OCI-LY7 (cell line): ENCODE measurements around the gene ABCA4. TPM values are rescaled to one million over a fixed set of nuclear protein-coding genes. Genes with fewer than 3 reads are reported as not detected.

Experiments used
- BruUV-seq: library from RNA; stranded (reverse); fragments of 400-500 nt; replicated peaks from 2 replicates; lab custom pipeline; 2021; lab: Mats Ljungman, UMichigan
- CTCF ChIA-PET: fragments of 300-600 bp; sonication (Branson Sonifier 250); formaldehyde crosslinking; loops from one replicate; lab custom pipeline; 2022; ENCODE audit warnings: antibody characterized with exemption; ENCODE audit not compliant: unreplicated experiment; lab: Charles Lee
- POLR2A ChIA-PET: fragments of 300-600 bp; sonication (Branson Sonifier 250); formaldehyde crosslinking; loops from one replicate; lab custom pipeline; 2022; ENCODE audit warnings: antibody characterized with exemption; lab: Charles Lee
- DNase-seq: peaks from one replicate; pipeline ENCODE4 v3.0.0-alpha.2; 2015; ENCODE audit warnings: low spot score
- H2AFZ ChIP-seq: fragments of 200-600 bp; sonication (generic), shearing (Covaris generic); 2 replicates; pipeline ENCODE4 v1.6.1; 2014; ENCODE audit warnings: mild to moderate bottlenecking, antibody characterized with exemption, low read length, moderate library complexity
- H3K27ac ChIP-seq: fragments of 200-600 bp; sonication (generic); 2 replicates; pipeline ENCODE4 v1.5.1; 2014; ENCODE audit warnings: mixed run types, low read depth, mild to moderate bottlenecking, moderate library complexity, low read length, inconsistent platforms; ENCODE audit not compliant: poor library complexity, severe bottlenecking
- H3K36me3 ChIP-seq: fragments of 200-600 bp; sonication (generic); 2 replicates; pipeline ENCODE4 v1.6.1; 2014; ENCODE audit warnings: mild to moderate bottlenecking, antibody characterized with exemption, low read length, moderate library complexity, mixed read lengths; ENCODE audit not compliant: insufficient read depth
- H3K4me1 ChIP-seq: fragments of 200-600 bp; sonication (generic); 2 replicates; pipeline ENCODE4 v1.5.1; 2014; ENCODE audit warnings: mild to moderate bottlenecking, low read length; ENCODE audit not compliant: insufficient read depth, poor library complexity, severe bottlenecking
- H3K4me2 ChIP-seq: fragments of 200-600 bp; sonication (generic); 2 replicates; pipeline ENCODE4 v1.6.1; 2014; ENCODE audit warnings: mild to moderate bottlenecking, low read length
- H3K4me3 ChIP-seq: fragments of 200-600 bp; sonication (generic); 2 replicates; pipeline ENCODE4 v1.5.1; 2014; ENCODE audit warnings: mild to moderate bottlenecking, low read depth, low read length; ENCODE audit not compliant: poor library complexity, severe bottlenecking
- H3K79me2 ChIP-seq: fragments of 200-600 bp; sonication (generic); 2 replicates; pipeline ENCODE4 v1.6.1; 2016; ENCODE audit warnings: low read depth, mild to moderate bottlenecking, low read length, moderate library complexity, mixed read lengths; ENCODE audit not compliant: insufficient read depth
- H3K9me2 ChIP-seq: fragments of 200-600 bp; sonication (generic); 2 replicates; pipeline ENCODE4 v1.6.1; 2016; ENCODE audit warnings: mild to moderate bottlenecking, low read length, mixed read lengths; ENCODE audit not compliant: insufficient read depth
- H3K9me3 ChIP-seq: fragments of 200-600 bp; sonication (generic); 2 replicates; pipeline ENCODE4 v1.6.1; 2014; ENCODE audit warnings: mild to moderate bottlenecking, mixed run types, low read length, mixed read lengths
- H4K20me1 ChIP-seq: fragments of 200-600 bp; sonication (generic); 2 replicates; pipeline ENCODE4 v1.6.1; 2014; ENCODE audit warnings: mild to moderate bottlenecking, antibody characterized with exemption, low read length, moderate library complexity, mixed read lengths; ENCODE audit not compliant: insufficient read depth
- EZH2phosphoT487 ChIP-seq: fragments of 200-600 bp; sonication (generic); IDR thresholded peaks from 2 replicates; pipeline ENCODE4 v1.6.1; 2018; ENCODE audit warnings: low read depth, borderline replicate concordance, mild to moderate bottlenecking, mixed run types, antibody characterized with exemption, low read length, moderate library complexity, mixed read lengths
- intact Hi-C: fragments of 100-400 bp; cut with micrococcal nuclease; formaldehyde crosslinking; loops from one replicate; pipeline ENCODE4 v1.10.0; 2022; ENCODE audit not compliant: unreplicated experiment
- total RNA-seq, 2 experiments: library from RNA; depleted of rRNA in 1 of 2; stranded (reverse); fragments of >200 nt in 1 of 2; shearing (Covaris generic) in 1 of 2; gene quantifications; 2 replicates each; pipeline ENCODE4 v1.2.3, GENCODE V29; 2014 to 2022
- TF ChIP-seq, protein P1 (sequence below): fragments of 200-600 bp; sonication (generic); conservative IDR thresholded peaks from 2 replicates; pipeline ENCODE4 v1.5.1; 2014; ENCODE audit warnings: mild to moderate bottlenecking, antibody characterized with exemption, low read length, moderate library complexity, mixed read lengths

ABCA4 gene
- total RNA-seq, 2 experiments from 2014 or later, result not detected

- intact Hi-C loops, result no loop called here
Observed at GRCh38 chr1:93979718-93980319, 141.1 kb downstream of the ABCA4 start.

GRCh38 chr1:93979040-93979717 lies 141.8 kb downstream of the ABCA4 start:
- TF ChIP-seq, protein P1, sequence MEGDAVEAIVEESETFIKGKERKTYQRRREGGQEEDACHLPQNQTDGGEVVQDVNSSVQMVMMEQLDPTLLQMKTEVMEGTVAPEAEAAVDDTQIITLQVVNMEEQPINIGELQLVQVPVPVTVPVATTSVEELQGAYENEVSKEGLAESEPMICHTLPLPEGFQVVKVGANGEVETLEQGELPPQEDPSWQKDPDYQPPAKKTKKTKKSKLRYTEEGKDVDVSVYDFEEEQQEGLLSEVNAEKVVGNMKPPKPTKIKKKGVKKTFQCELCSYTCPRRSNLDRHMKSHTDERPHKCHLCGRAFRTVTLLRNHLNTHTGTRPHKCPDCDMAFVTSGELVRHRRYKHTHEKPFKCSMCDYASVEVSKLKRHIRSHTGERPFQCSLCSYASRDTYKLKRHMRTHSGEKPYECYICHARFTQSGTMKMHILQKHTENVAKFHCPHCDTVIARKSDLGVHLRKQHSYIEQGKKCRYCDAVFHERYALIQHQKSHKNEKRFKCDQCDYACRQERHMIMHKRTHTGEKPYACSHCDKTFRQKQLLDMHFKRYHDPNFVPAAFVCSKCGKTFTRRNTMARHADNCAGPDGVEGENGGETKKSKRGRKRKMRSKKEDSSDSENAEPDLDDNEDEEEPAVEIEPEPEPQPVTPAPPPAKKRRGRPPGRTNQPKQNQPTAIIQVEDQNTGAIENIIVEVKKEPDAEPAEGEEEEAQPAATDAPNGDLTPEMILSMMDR, result no peak
- TF ChIP-seq EZH2phosphoT487, result no peak
- Histone ChIP-seq H4K20me1 (no peaks in the 10 kb centered on the region), H3K27ac (no peak overlapping the region), H3K9me3 (no peaks in the 10 kb centered on the region), H3K4me1 (no peaks in the 10 kb centered on the region), H3K36me3 (no peaks in the 10 kb centered on the region), H3K79me2 (no peaks in the 10 kb centered on the region), H3K4me3 (no peak overlapping the region), H2AFZ (no peak overlapping the region), H3K9me2 (no peaks in the 10 kb centered on the region), H3K4me2 (no peak overlapping the region)
- ChIA-PET POLR2A (interaction anchor here (0.6 to 1.4 kb wide), 2 partner anchors 11 to 437 kb away, joined by 4 to 6 read pairs; no protein-coding TSS in a partner anchor), CTCF (interaction anchor here (0.6 kb wide), 1 partner anchor 498 kb away, joined by 3 read pairs; no protein-coding TSS in a partner anchor)
- BruUV-seq, result no TSS peak
- intact Hi-C loops, result no loop called here
- no peak for DNase-seq

More at GRCh38 chr1:93979718-93980319, 141.1 kb downstream of the ABCA4 start:
- no TSS peak for BruUV-seq
- Histone ChIP-seq H3K27ac (no peak overlapping the region), H3K9me2 (no peaks in the 10 kb centered on the region), H3K36me3 (no peaks in the 10 kb centered on the region), H2AFZ (no peak overlapping the region), H4K20me1 (no peaks in the 10 kb centered on the region), H3K4me1 (no peaks in the 10 kb centered on the region), H3K79me2 (no peaks in the 10 kb centered on the region), H3K4me3 (no peak overlapping the region), H3K4me2 (no peak overlapping the region), H3K9me3 (no peaks in the 10 kb centered on the region)
- no peak for DNase-seq
- TF ChIP-seq, protein P1, result no peak
- no peak for TF ChIP-seq EZH2phosphoT487
- POLR2A ChIA-PET, result interaction anchor here (1.4 kb wide), 1 partner anchor 10 kb away, joined by 6 read pairs; no protein-coding TSS in a partner anchor
- CTCF ChIA-PET, result interaction anchor here (0.6 kb wide), 1 partner anchor 498 kb away, joined by 3 read pairs; no protein-coding TSS in a partner anchor

- no peaks in the 10 kb centered on the region for H4K20me1 ChIP-seq
- no peak overlapping the region for H3K27ac ChIP-seq
- H3K4me3 ChIP-seq, result no peak overlapping the region
- no peaks in the 10 kb centered on the region for H3K4me1 ChIP-seq
- no peak overlapping the region for H2AFZ ChIP-seq
- H3K9me3 ChIP-seq, result no peaks in the 10 kb centered on the region
- intact Hi-C loops, result no loop called here
- CTCF ChIA-PET, result no interaction called here
- no peak for DNase-seq
- no peaks in the 10 kb centered on the region for H3K9me2 ChIP-seq
- TF ChIP-seq, protein P1, result no peak
- no peak overlapping the region for H3K4me2 ChIP-seq
- no TSS peak for BruUV-seq
- no peaks in the 10 kb centered on the region for H3K79me2 ChIP-seq
- H3K36me3 ChIP-seq, result no peaks in the 10 kb centered on the region
- POLR2A ChIA-PET, result no interaction called here
Observed at GRCh38 chr1:93977598-93977945, 143.4 kb downstream of the ABCA4 start.
